Smooth muscle cell (in vitro differentiated cells): ENCODE data around the gene ANKRD40. TPM values are rescaled to one million over a fixed set of nuclear protein-coding genes. Genes with fewer than 3 reads are reported as not detected.

ENCODE experiments used
- DNase-seq: peaks from one replicate; lab custom pipeline; 2025; ENCODE audit not compliant: unreplicated experiment; lab: John Stamatoyannopoulos, UW
- H2AFZ ChIP-seq: fragments of 200-600 bp; sonication (generic); 2 replicates; pipeline ENCODE4 v1.6.0; 2016; ENCODE audit warnings: antibody characterized with exemption, low read depth, mild to moderate bottlenecking
- H3F3A ChIP-seq: fragments of 200-600 bp; sonication (generic); 2 replicates; pipeline ENCODE4 v1.6.0; 2017; ENCODE audit warnings: antibody characterized with exemption, low read depth
- H3K27ac ChIP-seq: fragments of 200-600 bp; sonication (generic); 2 replicates; pipeline ENCODE4 v1.5.1; 2016; ENCODE audit warnings: low read depth, mild to moderate bottlenecking
- H3K27me3 ChIP-seq: fragments of 200-600 bp; sonication (generic); 2 replicates; pipeline ENCODE4 v1.6.1; 2016; ENCODE audit warnings: low read depth, mild to moderate bottlenecking
- H3K36me3 ChIP-seq: fragments of 200-600 bp; sonication (generic); 2 replicates; pipeline ENCODE4 v1.5.1; 2016; ENCODE audit warnings: low read depth
- H3K4me1 ChIP-seq: fragments of 200-600 bp; sonication (generic); 2 replicates; pipeline ENCODE4 v1.5.1; 2016; ENCODE audit warnings: low read depth
- H3K4me2 ChIP-seq: fragments of 200-600 bp; sonication (generic); 2 replicates; pipeline ENCODE4 v1.6.0; 2016; ENCODE audit warnings: mild to moderate bottlenecking
- H3K4me3 ChIP-seq: fragments of 200-600 bp; sonication (generic); 2 replicates; pipeline ENCODE4 v1.5.1; 2016; ENCODE audit warnings: mild to moderate bottlenecking
- H3K79me2 ChIP-seq: fragments of 200-600 bp; sonication (generic); 2 replicates; pipeline ENCODE4 v1.6.0; 2016; ENCODE audit warnings: low read depth, mild to moderate bottlenecking
- H3K9ac ChIP-seq: fragments of 200-600 bp; sonication (generic); 2 replicates; pipeline ENCODE4 v1.6.0; 2016; ENCODE audit warnings: low read depth
- H3K9me3 ChIP-seq: fragments of 200-600 bp; sonication (generic); replicated peaks from 2 replicates; pipeline ENCODE4 v1.5.1; 2016; ENCODE audit warnings: low read depth
- H4K20me1 ChIP-seq: fragments of 200-600 bp; sonication (generic); 2 replicates; pipeline ENCODE4 v1.6.0; 2016; ENCODE audit warnings: low read depth
- CTCF ChIP-seq: fragments of 200-600 bp; sonication (generic); IDR thresholded peaks from 2 replicates; pipeline ENCODE4 v1.5.1; 2017; ENCODE audit warnings: borderline replicate concordance, mild to moderate bottlenecking, antibody characterized with exemption; ENCODE audit not compliant: insufficient read depth, poor library complexity, severe bottlenecking
- WGBS: methylation state at CpG from one replicate; pipeline ENCODE4 v1.1.7; 2016; ENCODE audit warnings: low lambda C conversion rate; 5-methylcytosine and 5-hydroxymethylcytosine counted together
- polyA plus RNA-seq: library from polyadenylated mRNA; unstranded; fragments of >200 nt; fragmentation: Nextera tagmentation; extraction: Ambion mirVana; gene quantifications from 2 replicates; pipeline ENCODE4 v1.2.1, GENCODE V29; 2016
- total RNA-seq: library from RNA; depleted of rRNA; stranded (reverse); fragments of >200 nt; gene quantifications from 2 replicates; pipeline ENCODE4 v1.2.3, GENCODE V29; 2014

Gene ANKRD40
- total and polyA plus RNA-seq, 2 experiments from 2014 or later, result 10.1 to 17.6 TPM

- DNase-seq, result no peak
- Histone ChIP-seq H3K27me3 (no peaks in the 10 kb centered on the region), H3F3A (peaks cover under 1% of the 10 kb centered on the region), H3K27ac (no peak overlapping the region), H3K9me3 (no peaks in the 10 kb centered on the region), H3K4me1 (no peaks in the 10 kb centered on the region), H3K4me2 (no peak overlapping the region), H3K36me3 (peaks cover 37% of the 10 kb centered on the region), H3K4me3 (no peak overlapping the region), H3K79me2 (peaks cover 79% of the 10 kb centered on the region), H3K9ac (no peak overlapping the region), H2AFZ (no peak overlapping the region), H4K20me1 (peaks cover 98% of the 10 kb centered on the region)
- TF ChIP-seq CTCF, result no peak
- 95% methylated on average over 2 of the region's 2 CpGs for WGBS
Observed at GRCh38 chr17:50739098-50739497, 31.4 kb upstream of the ANKRD40 start.

GRCh38 chr17:50737118-50737698 lies 29.5 kb upstream of the ANKRD40 start:
- Histone ChIP-seq H3K27ac (no peak overlapping the region), H3K4me3 (no peak overlapping the region), H3K4me1 (no peaks in the 10 kb centered on the region), H3K9ac (no peak overlapping the region), H3K4me2 (no peak overlapping the region), H3K79me2 (peaks cover 89% of the 10 kb centered on the region), H3K27me3 (no peaks in the 10 kb centered on the region), H3F3A (no peaks in the 10 kb centered on the region), H3K36me3 (peaks cover 22% of the 10 kb centered on the region), H2AFZ (no peak overlapping the region), H4K20me1 (peaks cover 99% of the 10 kb centered on the region), H3K9me3 (no peaks in the 10 kb centered on the region)
- WGBS, result 85% methylated on average over 2 of the region's 2 CpGs
- TF ChIP-seq CTCF, result no peak
- no peak for DNase-seq

DNA sequence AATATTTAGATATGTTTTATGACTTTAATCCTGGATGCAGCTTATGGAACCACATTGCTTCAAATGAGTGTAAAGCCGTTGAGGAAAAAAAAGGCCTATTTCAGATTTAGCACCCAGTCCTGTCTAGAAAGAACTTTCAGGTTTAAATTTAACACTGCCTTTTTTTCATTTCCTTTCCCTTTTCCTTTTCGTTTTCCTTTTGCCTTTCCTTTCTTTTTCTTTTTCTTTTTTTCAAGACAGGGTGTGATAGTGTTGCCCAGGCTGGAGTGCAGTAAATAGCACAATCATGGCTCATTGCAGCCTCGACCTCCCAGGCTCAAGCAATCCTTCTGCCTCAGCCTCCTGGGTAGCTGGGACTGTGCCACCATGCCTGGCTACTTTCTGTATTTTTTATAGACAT lies 27.6 kb upstream of the ANKRD40 start:
- peaks cover 100% of the 10 kb centered on the region for H3K79me2 ChIP-seq
- peaks cover 7% of the 10 kb centered on the region for H3K36me3 ChIP-seq
- H3K27me3 ChIP-seq, result no peaks in the 10 kb centered on the region
- no peak for DNase-seq
- H3K9me3 ChIP-seq, result no peaks in the 10 kb centered on the region
- H4K20me1 ChIP-seq, result peaks cover 100% of the 10 kb centered on the region
- no peak overlapping the region for H3K4me2 ChIP-seq
- no peaks in the 10 kb centered on the region for H3K4me1 ChIP-seq
- H3K9ac ChIP-seq, result no peak overlapping the region
- peaks cover 7% of the 10 kb centered on the region for H3F3A ChIP-seq
- TF ChIP-seq CTCF, result no peak
- no peak overlapping the region for H3K4me3 ChIP-seq
- H3K27ac ChIP-seq, result no peak overlapping the region
- 94% methylated on average over 3 of the region's 3 CpGs for WGBS
- no peak overlapping the region for H2AFZ ChIP-seq

DNA sequence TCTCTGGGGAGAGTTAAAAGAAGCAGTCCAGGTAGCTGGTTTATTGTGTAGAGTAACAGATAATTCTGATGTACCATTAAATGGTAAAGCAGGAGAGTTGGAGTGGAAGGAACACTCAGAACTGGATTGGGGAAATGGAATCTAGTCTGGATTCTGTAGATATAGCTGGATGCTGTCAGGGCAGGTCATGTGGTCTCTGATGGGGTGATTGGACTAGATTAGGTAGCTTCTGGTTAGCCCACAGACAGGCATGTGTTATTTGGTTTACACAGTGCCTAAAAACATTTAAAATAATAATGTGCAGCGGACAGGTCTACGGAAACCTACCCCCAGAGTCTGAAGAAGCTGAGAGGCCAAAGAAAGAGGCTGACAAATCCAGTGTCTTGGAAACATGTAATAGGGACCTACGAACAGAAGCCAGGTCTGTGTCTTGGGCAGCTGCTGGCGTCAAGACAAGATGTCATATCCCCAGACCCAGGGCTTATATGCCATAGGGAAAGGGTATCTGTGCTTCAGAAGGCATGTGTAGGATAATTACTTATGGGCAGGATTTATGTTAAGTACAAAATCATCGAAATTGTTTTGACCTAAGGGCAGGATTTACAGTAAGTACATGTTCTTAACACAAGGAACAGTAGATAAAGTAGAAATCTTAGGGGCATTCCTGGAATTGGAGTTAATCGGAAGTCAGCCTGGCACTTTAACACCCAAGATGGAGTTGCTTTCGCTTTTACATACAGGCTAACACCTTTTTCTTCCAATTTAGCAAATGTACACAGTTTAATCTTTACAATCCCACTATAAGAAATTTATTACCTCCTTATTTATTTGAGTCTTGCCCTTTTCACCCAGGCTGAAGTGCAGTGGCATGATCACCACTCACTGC lies 24.1 kb upstream of the ANKRD40 start:
- Histone ChIP-seq H4K20me1 (peaks cover 100% of the 10 kb centered on the region), H3K9ac (no peak overlapping the region), H3F3A (peaks cover 7% of the 10 kb centered on the region), H2AFZ (no peak overlapping the region), H3K4me2 (no peak overlapping the region), H3K4me1 (no peaks in the 10 kb centered on the region), H3K4me3 (no peak overlapping the region), H3K36me3 (peaks cover 2% of the 10 kb centered on the region), H3K27ac (peak overlapping the region; percentile 46), H3K27me3 (no peaks in the 10 kb centered on the region), H3K79me2 (peaks cover 100% of the 10 kb centered on the region), H3K9me3 (no peaks in the 10 kb centered on the region)
- no peak for TF ChIP-seq CTCF
- 70% methylated on average over 7 of the region's 7 CpGs for WGBS
- no peak for DNase-seq
